Measurements from ENCODE around the gene CERS5.
"Not testable (repeated sequence)": the region's sequence is repeated elsewhere in the genome, so short reads cannot be mapped to it uniquely, and the experiment has no call there.

Gene CERS5

DNA sequence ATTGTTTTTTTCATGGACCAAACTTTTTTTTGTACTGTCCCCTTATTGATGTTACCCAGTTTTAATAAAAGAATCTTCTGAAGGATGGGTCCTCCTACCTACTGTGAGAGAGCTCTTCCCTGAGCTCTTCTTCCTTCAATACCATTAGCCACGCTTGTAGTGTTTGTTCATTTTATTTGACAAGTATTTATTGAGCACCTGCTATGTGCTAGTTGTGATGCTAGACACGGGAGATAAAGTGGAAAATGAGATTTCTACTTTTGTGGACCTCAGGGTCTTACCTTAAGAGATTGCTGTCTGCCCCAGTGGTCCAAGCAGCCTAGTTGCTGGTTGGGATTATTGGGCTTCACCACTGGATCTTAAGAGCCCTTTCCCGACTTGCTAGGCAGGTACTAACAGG, 66.6 kb downstream of the CERS5 start:
- FAIRE-seq: no peak

DNA sequence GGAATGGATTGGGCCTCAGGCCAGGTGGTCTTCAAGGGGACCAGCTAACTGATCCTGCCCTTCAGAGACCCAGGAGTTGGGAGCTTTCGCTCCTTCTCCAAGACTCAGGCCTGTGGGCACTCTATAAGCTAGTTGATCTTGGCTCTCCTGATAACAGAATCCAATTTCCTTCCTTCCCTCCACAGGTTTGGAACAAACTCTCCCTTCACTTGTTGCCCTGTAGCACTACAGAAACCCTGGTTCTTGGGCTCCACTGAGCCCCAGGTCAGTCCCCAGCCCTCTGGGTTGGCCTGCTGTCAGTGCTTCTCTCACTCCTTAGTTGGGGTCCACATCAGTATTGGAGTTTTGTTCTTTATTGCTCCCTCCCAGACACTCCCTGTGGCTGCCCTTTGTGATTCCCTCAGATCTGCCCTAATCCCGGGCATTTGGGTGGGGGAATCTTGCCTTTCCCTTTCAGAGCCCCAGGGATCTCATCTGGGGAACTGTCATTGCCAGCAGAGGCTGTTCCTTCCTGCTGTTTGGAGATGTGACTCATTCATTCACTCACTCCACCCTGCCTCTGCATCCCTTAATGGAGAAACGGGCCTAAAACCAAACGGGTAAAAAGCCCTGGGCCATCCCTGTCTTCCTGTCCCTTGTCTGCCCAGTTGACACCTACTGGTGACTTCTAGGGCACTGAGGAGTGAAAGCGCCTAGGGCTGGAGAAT, 67.7 kb downstream of the CERS5 start:
- FAIRE-seq: no peak

DNA sequence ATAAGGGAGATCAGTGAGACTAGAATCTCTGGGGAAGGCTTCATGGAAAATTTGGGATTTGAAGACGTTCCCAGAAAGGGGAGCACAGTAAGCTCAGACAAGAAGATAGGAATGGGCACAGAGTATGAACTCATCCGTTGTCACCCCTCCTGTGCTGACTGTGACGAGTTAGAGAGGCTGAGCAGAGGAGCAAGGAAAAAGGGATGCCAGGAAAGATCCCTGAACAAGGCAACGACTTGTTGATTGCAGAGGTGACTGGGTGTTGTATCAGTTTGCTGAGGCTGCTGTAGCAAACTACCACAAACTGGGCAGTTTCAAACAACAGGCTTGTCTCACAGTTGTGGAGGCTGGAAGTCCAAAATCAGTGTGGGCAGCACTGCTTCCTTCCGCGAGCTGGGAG, 69.2 kb downstream of the CERS5 start:
- no peak for FAIRE-seq

DNA sequence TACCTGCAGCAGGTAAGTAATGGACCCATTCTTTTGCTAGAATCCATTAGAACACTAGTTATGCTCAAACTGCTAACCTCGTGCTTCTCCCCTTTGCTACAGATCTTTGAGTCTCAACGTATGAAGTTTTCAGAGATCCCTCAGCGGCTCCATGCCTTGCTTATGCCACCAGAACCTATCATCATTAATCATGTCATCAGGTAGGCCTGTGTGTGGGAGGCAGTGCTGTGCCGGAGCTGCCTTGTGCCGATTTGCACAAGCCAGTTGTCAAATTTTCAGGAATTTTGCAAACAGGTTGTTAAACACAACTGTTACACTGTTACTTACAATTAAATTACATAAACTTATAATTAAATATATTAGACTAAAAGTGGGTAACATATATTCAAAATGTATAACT, 76.8 kb downstream of the CERS5 start:
- FAIRE-seq: no peak

DNA sequence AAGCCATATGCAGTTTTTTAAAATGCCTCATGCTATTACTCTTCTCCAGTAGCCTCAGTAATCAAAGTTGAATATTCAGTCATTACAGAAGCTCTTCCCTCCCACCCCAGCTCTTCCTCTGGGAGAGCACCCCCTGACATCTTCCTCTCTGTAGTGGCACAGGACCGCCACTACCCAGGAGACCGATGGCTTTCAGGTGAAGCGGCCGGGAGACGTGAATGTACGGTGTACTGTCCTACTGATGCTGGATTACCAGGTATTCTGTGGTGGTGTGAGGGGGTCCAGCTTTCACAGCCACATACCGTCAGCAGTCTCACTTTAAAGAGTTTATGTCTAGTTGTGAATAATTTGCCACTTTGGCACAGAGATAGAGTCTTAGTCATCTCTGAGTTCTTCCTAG, 77.4 kb downstream of the CERS5 start:
- FAIRE-seq: no peak

DNA sequence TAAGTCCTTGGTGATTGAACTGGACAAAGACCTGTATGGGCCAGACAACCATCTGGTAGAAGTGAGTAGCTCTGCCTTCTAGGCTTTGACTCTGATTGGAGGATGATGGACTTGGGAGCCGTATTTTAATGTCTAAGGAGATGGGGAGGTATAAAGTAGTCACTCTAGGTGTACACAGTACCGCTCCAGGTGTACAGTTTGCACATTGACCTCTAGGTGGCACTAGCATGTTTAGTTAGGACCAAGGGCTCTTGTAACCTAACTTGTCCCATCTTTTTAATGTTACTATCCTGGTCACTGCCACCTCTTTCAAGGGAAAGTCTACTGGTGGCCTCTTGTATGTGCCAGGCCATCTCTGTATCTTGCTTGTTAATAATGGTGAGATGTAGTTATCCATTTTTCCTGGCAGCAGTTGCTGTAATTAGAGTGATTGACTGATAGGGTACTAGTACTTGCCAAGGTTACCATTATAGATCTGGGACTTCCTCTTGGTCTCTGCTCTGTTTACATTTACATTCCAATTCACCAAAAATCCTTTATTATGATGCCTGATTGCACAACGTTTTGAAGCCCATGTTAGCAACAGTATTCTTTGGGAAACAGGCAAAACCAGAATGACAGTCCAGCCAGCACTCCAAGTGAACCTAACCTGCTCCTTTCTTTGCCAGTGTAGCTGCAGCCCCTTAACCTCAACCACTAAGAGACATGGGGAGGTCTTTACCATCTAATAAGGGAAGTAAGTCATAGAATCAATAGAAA, 78.4 kb downstream of the CERS5 start:
- no peak for FAIRE-seq

DNA sequence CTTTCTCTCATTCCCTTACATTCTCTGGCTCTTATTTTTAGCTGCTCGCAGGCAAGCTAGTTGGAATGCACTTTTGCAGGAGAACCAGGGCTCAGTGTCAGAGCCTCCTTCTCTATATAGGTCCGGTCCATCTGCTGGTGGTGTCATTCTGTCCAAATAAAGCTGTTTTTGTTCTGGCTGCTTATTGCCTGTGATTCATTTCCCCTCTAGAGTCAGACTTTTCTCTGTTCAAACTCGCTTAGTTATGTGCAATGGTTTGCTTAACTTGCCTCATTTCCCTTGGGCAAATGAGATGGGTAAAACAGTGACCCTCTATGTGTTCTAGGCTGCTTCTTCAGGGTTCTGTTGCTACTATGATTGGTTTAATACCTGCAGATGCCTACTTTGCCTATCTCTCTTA, 79.2 kb downstream of the CERS5 start:
- no peak for FAIRE-seq

DNA sequence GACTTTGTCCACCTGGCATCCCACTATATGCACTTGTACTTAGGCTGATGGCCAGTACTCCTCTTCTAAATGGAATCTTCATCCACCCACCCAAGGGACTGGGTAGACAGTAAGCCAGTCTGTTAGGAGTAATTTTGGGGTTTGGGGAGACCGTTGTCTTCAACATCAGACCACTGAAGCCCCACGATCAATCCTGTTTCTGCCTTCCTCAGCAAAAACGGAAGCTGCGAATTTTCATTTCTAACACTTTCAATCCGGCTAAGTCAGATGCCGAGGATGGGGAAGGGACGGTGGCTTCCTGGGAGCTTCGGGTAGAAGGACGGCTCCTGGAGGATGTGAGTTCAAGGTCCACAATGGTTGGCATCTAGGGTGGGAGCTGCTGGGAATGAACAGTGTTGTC, 80.0 kb downstream of the CERS5 start:
- no peak for FAIRE-seq

DNA sequence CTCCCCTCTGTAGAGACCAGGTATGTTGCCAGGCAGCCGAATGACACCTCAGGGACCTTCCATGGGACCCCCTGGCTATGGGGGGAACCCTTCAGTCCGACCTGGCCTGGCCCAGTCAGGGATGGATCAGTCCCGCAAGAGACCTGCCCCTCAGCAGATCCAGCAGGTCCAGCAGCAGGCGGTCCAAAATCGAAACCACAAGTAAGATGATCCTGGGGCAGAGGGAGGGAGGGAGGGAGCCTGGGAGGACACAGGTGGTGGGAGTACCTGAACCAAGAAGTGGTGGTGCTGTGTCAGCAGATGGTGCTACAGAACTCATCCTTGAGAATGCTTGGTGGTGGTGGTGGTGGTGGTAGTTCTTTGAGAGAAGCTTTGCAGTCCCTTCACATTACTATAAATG, 81.0 kb downstream of the CERS5 start:
- FAIRE-seq: no peak

DNA sequence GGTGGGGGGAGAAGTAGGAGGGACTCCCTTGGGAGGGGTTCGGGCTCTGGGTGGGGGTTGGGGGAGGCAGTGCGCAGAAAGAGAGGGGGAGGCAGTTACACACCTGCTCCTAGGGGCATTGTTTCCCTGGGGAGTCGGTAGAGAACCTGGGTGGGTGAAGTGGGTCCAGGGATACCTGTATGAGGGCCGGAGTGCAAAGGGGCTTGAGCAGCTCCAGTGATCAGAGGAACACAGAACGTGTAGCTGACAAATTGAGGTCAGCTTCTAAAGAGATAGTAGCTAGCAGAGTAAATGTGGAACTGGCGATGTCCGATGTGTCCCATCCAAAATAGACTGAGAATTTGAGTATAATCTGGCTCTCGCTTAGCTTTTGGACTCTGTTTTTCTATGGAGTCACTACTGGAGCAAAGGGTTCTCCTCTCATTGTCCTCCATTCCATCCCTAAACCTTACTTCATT, 81.5 kb downstream of the CERS5 start:
- no peak for FAIRE-seq

DNA sequence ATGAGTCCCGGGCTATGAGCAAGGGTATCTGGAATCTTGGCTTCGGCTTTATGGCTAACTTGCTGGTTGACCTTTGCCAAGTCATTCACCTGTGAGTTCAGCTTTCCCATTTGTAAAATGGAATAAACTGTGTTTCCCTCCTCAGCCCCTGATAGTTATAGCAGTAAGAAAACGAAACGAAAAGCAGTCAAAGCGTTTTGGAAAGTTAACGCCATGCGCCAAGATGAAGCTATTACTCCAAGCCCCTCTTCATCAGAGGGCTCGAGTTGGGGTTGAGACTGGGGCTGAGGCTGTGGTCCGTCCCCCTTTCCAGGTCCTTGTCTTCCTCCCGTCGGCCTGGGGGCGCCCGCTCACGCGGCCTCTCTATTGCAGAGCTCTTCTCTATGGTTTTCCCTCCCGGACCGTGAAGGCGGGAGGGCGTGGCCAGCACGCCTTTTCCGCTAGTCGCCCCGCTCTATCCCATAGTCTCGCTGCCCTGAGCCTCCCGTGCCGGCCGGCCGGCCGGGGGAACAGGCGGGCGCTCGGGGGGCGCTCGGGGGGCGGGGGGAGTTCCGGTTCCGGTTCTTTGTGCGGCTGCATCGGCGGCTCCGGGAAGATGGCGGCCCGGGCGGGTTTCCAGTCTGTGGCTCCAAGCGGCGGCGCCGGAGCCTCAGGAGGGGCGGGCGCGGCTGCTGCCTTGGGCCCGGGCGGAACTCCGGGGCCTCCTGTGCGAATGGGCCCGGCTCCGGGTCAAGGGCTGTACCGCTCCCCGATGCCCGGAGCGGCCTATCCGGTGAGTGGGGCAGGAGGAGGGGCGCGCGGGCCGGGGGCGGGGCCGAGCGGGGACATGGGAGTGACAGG, 82.2 kb downstream of the CERS5 start, which contains the start of gene SMARCD1:
SMARCD1 (plus strand) TSS at position 568 of the 840 bp plus-strand sequence; CDS start at position 596, 28 bp downstream.
- FAIRE-seq: peak; percentile 90

DNA sequence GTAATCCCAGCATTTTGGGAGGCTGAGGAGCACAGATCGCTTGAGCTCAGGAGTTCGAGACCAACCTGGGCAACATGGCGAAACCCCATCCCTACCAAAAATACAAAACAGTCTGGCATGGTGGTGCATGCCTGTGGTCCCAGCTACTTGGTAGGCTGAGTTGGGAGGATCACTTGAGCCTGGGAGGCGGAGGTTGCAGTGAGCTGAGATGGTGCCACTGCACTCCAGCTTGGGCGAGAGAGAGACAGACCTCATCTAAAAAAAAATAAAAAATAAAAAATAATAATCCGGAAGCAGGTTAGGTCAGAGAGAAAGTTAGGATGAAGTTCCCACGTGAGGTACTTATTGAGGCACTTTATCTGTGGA, 82.8 kb downstream of the CERS5 start:
- FAIRE-seq: not testable (repeated sequence)

DNA sequence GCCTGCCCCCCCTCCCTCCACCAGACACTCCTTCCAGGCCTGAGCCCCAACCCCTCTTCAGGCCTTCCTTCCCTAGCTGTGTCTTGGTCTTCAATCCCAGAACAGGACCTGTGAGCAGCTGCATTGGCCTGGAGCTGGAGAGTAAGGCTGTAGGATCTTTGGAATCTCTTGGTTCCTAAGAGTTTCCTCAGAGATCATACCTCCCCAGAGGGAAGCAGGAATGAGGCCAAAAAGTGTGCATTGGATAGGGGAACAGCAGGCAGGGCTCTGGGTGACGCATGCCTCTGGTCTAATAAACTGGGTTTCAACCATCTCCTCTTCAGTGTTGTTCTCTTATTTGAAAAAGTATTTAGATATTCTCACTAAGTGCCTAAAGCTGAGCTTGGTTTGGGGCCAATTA, 83.9 kb downstream of the CERS5 start:
- no peak for FAIRE-seq

DNA sequence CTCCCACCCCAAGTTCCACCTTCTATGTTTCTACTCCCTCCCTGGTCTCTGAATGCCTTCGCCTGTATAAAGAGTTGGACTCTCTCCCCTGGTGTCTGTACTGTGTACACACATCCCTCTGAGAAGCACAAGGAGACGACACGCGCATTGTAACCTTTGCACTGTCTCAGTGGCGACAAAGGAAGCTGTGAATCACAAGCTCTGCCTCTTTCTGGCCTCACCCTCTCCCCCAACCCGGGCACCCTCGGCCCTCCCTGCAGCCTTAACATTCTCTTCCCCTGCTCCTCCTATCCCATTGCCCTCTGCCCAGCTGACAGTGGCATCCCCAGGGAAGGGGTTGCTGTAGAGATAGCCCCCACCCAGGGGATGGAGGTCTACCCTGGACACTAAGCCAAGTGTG, 84.5 kb downstream of the CERS5 start:
- no peak for FAIRE-seq

DNA sequence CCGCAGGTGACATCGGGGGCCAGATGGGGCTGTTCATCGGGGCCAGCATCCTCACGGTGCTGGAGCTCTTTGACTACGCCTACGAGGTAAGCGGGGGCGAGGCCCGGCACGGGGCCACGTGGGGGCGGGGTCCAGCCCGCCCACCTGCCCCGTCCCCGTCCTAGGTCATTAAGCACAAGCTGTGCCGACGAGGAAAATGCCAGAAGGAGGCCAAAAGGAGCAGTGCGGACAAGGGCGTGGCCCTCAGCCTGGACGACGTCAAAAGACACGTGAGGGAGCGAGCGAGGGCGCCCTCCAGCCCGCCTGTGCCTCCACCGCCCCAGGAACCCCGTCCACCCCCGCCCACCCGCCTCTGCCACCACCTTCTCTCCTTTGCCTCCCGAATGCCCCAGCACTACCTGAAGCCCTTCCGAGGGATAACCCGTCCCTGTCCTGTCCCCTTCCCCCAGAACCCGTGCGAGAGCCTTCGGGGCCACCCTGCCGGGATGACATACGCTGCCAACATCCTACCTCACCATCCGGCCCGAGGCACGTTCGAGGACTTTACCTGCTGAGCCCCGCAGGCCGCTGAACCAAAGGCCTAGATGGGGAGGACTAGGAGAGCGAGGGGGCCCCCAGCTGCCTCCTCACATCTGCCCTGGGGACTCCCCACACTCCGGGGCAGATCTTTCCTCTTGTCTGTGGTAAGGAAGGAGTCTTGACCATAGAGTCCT, 85.9 kb downstream of the CERS5 start:
- FAIRE-seq: no peak

DNA sequence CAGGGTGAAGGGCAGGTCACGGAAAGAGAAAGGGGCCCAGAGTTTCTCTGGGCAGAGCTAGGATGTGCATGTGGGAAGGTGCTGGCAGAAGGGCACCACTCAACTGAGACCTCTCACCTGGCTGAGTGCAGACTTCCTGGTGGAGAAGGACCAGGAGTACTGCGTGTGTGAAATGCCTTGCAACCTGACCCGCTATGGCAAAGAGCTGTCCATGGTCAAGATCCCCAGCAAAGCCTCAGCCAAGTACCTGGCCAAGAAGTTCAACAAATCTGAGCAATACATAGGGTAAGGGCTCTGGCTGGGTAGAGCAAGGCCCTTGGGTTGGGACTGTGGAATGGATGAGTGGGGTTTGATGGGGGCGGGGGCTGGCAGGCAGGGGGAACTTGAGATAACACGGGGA, 87.4 kb downstream of the CERS5 start:
- FAIRE-seq: no peak
